NCI-H1092 treated with DMSO at 0.1 percent for 48 hours (cell line): ENCODE data around the gene WWC1.
"Not testable (repeated sequence)": the region's sequence is repeated elsewhere in the genome, so short reads cannot be mapped to it uniquely, and the experiment has no call there.

Experiments used
- DNase-seq: peaks from one replicate; lab custom pipeline; 2025; lab: John Stamatoyannopoulos, UW

The WWC1 gene

DNA sequence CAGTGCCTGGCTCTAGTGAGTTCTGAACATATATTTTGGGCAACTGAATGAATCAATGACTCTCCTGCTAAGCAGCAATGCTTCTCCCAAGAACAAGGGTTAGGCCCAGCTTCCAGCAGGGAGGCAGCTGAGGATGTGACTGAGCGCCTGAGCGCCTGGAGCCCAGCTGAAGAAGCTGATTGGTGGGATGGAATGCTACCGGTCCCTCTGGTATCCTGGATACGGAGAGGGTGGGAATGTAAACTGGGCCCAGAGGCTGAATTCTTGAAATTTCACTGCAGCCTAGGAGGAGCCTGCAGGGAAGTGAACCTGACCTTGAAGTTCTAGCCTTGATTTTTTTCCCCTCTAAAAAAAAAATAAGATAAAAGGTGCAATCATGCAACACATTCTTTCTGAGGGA lies 43.2 kb downstream of the WWC1 start:
- DNase-seq, result no peak

DNA sequence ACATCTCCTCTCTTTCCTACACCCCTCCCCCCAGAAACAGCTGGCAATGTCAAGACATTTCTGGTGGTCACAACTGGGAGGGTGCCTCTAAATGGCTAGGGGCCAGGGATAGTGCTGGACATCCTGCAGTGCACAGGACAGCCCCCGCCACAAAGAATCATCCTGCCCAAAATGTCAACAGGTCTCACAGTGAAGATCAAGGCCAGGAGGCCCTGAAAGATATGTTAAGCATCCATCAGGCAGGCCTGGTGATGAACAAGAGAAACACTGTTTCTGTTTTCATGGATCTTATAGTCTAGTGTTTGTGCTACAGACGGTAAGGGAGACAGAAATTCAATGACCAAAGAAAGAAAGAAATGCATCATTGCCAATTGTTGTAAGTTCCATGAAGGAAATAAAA lies 45.9 kb downstream of the WWC1 start:
- DNase-seq, result no peak

DNA sequence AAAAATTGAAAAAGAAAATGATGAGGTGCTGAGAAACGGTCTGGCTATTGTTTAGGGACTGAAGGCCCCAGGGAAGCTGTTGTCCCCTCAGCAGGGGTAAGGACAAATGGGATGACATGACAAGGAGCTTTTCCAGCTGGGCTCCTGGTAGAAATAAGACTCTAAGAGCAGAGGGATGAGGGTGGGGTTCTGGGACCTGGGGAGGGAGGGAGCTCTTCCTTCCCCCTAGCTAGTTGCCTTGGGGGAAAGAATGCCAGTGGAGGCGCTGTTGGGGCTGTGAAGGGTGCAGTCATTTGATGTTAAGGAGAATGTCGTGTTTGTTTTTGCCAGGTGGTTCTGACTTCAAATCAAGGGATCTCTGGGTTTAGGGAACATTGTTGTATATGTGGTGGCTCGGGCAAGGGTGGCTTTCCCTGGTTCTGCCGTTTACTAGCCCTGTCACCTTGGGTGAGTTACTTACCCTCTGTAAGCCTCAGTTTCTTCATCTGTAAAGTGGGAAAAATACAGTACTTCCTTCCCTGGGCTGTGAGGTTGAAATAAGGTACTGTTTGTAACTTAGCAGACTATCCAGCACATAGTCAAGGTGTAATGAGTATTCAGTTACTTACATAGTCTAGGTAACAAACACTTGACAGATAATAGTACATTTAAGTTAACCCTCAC lies 47.8 kb downstream of the WWC1 start:
- DNase-seq, result no peak

DNA sequence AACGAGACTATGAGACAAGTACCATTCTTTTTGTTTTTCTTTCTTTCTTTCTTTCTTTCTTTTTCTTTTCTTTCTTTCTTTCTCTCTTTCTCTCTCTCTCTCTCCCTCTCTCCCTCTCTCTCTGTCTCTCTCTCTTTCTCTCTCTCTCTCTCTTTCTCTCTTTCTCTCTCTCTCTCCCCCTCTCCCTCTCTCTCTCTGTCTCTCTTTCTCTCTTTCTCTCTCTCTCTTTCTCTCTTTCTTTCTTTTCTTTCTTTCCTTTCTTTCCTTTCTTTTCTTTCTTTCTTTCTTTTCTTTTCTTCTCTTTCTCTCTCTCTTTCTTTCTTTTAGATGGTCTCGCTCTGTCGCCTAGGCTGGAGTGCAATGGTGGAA lies 48.3 kb downstream of the WWC1 start:
- not testable (repeated sequence) for DNase-seq

DNA sequence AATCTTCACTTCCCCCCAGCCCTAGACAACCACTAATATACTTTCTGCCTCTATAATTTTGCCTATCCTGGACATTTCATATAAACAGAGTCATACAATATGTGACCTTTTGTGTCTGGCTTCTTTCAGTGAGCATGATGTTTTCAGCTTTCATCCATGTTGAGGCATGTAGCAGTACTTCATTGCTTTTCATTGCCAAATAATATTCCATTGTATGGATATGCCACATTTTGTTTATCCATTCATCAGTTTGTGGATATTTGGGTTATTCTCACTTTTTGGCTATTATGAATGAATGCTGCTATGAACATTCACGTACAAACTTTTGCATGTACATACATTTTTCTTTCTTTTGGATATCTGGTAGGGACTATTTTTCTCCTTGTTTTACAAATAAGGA lies 49.0 kb downstream of the WWC1 start:
- DNase-seq, result no peak

DNA sequence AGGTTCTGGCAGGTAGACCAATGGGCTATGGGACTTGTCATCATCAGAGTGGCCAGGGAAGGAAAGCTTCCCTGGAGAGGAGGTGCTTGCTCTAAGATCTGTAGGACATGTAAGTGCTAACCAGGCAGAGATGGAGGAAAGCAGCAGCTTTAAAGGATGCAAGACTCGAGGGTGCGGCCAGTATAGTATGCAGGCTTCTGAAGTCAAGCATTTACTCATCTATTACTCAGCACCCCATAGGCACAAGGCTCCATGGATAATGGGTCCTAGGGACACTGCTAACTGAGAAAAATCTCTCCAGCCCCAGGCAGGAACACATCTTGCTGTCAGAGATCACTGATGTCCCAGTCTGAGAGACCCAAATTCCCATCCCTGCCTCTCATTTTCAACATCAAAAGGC lies 49.7 kb downstream of the WWC1 start:
- no peak for DNase-seq

DNA sequence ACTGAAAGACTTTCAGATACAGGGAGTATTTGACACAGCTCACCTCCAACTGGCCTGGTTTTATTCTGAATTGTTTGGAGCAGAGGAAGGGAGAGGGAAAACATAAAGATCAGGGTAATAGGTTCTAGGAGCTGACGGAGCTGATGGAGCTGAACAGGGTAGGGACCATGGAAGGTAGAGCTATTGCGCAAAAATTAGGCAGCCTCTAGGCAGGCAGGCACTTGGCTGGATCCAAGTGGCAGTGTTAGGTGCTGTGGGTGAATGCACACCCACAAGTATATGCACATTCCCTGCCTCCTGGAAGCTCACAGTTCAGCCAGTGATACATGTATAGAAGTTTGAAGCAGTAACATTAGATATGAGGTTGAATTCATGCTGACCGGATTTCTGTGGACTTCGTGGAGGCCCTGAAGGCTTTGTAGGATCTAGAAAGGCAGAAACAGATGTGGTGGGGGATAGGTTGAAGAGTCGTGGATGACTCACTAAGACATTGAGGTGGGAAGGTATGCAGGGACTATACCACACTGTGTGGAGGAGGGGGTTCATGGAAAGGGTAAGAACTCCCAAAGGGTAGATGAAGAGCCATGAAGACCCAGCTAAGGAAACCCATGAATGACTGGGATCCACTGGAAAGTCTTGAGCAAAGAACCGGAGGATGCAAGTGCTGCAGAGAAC lies 50.8 kb downstream of the WWC1 start:
- no peak for DNase-seq

DNA sequence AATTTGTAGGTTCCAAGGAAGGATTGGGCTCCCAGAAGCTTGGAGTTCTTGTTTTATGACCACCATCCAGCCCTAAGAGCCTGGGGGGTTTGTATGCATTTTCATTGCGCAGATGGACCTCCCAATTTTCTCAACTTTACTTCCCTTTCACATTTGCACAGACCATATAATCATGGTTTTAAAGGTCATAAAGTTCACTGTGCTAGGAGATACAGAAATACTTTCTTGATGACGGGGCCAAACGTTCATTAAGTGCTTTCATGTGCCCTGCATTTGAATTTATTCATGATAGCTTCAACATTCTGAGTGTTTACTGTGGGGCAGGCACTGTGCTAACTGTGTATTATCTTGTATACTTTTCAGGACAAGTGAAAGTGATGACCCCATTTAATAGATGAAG lies 51.5 kb downstream of the WWC1 start:
- no peak for DNase-seq

DNA sequence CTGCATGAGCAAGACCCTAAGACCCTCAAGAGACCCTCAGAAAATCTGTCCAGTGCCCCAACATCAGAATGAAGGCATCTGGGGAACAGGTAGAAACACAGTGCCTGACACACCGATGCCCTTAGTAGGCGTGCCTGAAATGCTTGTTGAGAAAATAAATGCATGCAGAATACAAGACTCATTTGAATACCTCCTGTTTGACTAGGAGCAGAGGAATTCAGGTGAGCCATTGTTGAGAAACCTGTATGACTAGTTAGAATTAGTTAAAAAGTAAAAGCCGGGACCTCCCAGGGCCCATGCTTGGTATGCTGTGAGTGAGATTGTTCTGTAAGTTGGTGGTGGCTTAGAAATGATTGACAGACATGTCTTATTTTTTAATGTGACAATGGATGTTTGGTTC lies 55.0 kb downstream of the WWC1 start:
- DNase-seq, result no peak

DNA sequence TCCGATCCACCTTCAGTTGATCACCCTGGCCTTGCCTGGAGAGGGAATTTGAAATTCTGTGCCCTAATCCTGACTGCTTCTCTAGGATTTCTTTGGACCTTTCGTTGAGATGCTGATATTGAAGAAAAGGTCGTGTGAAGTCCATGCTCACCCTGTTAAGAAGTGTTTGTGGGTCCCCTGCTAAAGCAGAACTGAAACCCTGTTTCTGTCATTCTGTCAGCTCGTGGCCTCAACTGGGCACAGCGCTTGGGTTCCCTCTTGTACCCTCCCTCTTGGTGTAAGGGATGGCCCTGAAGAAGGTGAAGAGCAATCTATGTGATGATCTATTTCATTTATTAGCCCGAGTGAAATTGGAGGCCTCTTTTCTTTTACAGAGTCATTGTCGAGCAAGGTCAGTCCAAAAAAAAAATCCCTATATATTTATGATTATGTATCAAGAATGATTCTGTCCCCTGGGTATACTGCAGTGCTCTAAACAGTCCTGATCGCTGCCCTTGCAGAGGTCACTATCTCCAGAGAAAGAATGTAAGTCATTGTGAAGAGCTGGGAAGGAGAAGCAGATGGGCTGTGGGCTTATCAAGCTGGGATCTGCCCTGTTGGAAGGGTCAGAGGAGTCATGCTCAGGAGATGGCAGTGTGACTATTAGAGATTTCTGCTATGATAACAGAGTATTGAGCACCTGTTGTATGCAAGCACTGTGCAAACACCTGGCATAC lies 56.1 kb downstream of the WWC1 start:
- DNase-seq, result no peak

DNA sequence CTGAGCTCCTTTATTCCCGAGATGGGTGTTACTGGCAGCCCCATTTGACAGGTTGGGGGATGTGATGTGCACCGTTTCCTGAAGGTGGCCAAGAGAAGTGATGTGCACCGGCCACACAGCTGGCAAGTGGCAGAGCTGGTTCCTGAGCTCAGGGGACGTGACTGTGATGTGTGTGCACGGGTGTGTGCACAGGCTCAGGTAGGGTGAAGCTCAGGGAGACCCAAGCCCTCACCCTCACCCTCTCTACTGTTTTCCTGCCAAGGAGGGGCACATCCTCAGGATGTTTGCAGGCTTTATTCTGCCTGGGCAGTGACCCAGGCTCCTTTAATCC lies 56.6 kb downstream of the WWC1 start:
- no peak for DNase-seq

DNA sequence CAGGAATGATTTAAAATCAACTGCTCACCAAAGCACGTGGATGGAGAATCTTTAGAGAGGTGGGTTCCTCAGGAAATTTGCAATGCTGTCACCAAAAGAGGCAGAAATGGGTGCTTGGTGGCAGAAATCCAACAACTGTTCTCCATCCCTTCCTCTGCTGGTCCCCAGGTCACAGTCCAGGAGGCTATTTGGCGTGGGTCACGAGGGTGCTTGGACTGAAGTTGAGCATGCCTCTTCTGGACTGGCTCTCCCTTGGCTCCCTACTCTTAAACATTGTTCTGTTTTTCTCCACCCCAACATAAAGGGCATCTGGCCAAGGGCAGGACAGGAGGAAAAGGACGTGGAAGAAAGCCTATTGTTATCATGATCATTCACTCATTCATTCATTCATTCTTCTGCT lies 58.9 kb downstream of the WWC1 start:
- no peak for DNase-seq

DNA sequence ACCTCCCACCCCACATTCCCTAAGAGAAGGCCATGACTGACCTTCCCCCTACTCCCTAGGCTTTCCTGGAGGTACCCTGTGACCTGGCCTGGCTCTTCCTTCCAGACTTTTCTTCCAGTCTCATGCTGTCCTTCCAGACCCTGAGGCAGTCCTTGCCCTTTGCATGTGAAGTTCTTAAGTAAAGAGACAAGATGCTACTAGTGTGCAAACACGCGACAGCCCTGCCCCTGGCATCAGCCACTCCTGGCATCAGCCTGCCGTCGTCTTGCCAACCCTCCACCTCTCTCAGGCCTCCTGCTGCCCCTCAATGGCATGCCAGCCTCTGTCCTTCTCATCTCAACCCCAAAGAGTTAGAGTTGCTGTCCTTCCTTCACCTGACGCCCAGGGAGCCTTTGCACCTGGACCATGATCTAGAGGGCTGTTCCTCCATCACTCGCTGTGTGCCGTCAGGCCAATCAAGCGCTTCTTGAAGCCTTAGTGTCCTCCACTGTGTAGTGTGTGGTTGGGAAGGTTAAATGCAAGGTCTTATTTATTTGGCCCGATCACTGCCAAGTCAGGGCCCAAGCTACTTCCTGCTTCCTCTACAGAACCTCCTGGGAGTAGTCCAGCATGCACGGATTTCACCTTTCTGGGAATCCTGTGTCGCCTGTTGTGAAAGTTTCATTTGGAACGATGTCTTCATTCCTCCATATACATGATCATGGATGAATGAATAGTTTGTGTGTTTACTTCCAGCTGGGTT lies 61.9 kb downstream of the WWC1 start:
- no peak for DNase-seq

DNA sequence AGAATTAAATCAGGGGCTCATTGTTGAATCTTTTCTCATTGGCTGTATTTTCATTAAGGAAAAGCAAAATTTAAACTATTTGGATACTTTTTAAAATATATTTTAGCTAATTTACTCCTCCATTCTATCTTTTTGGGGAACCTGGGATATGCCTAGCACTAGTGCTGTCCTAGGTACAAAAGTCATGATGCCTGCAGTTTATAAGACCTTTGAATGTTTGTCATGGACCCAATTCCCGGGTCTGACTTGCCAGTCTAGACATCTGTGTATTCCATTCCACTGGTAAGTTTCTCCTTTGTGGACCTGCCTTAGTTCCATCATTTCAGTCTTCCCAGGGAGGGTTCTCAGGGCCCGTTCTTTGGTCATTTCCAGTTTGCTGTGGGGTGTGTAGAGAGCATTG lies 63.0 kb downstream of the WWC1 start:
- DNase-seq, result no peak

DNA sequence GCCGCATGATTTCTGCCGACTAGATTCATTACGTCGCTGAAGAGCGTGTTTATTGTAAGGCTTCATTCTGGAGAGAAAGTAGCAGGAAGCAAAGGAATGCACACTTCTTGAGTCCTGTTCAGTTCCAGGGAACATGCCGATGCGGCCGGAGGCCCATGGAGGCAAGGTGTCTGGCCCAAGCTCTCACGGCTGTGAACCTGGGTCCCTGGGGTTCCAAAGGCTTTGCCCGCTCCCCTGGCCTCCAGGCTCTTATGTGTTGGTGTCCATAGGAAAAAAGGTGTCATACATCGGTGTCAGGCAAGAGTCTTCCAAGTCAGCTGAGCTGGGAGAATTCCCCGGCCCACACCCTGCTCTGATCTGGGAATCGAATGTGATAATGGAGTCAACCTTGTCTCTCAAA lies 64.7 kb downstream of the WWC1 start:
- no peak for DNase-seq

DNA sequence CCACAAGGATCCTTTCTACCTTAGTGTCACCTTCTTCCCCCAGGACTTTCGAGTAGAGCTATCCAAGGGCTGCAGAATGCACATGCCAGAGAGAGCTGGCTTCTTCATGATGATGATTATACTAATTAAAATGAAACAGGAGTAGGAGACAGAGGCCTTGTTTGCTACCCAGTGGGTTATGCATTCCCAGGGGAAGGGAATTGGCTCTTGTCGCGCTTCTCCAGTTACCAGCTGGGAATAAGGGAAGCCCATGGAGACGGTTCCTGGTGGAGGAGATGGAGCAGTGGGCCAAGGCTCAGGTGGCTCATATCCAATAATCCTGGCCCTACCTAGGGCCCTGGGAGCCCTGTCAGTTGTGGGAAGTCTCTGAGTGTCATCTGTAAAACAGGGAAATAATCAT lies 65.1 kb downstream of the WWC1 start:
- peak; percentile 60 for DNase-seq

DNA sequence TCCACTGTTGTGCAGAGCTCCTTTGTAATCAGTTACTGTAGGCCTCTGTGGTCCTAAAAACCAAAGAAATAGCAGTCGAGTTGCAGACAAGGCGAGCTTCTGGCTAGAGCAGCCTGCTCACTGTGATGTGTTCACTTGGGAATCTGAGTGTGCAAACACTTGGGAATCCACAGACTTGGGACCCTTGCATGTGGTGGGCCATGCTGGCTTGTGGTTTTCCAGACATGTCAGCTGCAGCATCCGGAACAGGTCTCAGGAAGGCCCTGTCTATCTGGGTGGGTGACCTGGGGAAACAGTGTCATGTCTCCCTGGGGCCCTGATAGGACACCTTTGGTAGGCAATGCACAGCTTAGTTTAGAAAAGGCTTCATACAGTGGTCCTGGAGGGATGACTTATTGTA lies 66.4 kb downstream of the WWC1 start:
- DNase-seq, result no peak

DNA sequence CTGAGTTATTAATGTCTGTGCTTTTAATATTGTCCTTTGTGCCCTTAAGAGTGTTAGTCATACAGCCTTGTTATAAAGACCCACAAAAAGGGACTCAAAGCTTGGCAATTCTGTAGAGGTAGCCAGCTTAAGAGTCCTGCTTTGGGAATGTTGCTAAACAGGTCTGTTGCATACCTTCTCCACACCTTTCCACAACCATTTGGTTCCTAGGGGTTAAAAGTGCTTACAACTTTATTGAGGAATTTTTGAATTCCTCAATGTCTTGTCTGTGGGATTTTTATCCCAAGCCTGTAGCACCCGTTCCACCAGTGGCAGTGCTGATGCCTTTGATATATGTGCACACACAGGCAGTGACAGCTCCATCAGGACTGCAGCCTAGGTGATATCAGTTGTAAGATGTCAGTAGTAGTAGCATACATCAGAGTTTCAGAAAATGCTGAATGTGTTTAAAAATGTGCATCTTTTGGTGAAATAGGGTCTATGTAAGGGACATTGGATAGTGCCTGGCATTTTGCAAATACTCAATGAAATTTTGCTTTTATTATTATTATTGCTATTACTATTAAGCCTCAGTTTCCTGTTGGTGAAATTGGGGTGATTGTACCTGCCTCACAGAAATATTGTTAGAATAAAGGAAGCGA lies 68.5 kb downstream of the WWC1 start:
- no peak for DNase-seq

DNA sequence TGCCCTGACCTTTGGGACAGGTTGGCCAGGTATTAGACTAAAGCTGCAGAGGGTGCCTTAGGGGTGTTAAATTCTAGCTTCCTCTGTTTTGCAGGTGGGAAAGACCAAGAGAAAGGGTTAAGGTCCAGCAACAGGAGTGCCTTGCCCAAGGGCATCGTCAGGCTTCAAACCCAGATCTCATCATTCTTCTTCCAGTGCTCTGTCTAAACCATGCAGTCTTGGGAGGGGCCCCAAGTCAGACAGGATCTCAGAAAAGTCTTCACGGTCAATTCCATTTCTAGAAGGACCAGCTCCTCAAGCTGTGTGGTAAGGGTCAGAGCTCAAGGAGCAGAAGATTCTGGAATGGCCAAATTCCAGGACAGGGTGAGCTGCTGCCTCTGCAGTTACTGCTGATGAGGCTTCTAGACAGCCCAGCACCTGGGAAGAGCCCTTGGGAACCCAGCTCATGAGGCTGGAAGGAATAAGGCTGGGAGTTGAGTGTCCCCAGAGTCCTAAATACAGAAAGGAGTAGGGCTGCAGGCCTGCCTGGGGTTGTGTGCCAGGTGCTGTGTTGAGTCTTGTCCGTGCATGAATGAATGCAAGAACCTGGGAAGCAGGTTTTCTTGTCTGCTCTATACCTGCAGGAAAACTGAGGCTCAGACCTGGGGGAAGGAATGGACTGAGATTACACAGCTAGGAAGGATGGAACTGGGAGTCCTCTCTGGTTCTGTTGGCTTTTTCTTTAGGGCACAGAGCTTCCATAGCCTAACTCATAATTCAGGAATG lies 69.3 kb downstream of the WWC1 start:
- DNase-seq, result no peak

DNA sequence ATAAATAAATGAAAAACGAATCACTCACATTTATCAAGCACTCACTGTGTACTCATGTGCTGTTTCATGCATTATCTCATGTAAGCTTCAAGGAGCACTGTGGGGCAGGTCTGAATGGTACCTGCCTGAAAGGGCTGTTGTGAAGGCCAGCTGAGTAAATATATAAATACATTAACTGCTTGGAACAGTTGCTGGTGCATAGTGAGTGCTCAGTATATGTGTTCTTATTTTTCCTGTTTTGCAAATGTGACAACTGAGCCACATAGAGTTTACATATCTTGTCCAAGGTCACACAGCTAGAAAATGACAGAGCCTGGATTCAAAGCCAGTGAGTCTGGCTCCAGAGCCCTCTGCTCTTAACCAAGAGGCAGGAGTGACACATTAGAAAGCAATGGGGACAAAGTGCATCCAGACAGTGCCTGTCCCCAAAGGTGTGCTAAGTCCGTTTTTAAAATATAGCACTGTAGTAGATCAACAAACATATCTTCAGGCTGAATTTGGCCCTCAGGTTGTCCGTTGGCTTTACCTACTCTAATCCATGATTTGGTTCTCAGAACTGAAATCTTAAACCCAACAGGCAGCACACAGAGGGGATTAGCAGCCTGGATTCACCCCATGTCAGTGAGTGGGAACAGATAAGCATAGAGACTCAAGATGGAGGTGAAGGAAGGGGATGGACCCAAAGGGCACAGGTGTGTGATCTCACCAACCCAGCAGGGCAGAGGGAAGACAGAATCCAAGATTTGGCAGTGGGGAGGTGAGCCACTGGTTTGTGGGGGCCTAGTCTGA lies 70.8 kb downstream of the WWC1 start:
- DNase-seq, result peak; percentile 81

DNA sequence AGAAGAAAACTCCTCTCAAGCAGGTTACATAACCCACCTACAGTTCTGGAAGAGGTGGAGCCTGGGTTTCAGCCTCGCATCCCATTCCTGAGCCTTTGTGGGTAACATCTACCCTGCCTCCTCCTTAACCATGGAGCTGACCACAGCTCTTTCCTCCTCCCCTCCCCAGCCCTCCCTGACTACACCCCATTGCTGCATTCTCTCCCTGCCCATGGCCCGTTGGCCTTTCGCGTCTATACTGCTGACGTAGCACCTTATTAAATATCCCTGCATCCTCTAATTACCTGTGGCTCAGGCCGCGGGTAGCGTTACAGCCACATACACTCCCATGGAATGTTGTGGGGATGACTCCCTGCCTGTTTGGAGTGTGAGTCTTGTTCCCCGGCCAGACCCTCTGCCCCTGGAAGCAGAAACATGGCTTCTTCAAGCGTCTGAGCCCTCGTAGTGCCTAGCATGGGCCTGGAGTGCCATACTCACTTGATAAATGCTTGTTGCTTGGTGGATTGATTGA lies 72.8 kb downstream of the WWC1 start:
- DNase-seq, result no peak
